HG03064 (cell line): ENCODE results near the gene ESR2.
"Not testable (repeated sequence)": the region's sequence is repeated elsewhere in the genome, so short reads cannot be mapped to it uniquely, and the experiment has no call there.

Experiments
- ATAC-seq: cut with Tn5 transposase; IDR thresholded peaks from one replicate; pipeline ENCODE4 v1.9.1; 2021; ENCODE audit warnings: low read depth; ENCODE audit not compliant: unreplicated experiment

Gene ESR2

DNA sequence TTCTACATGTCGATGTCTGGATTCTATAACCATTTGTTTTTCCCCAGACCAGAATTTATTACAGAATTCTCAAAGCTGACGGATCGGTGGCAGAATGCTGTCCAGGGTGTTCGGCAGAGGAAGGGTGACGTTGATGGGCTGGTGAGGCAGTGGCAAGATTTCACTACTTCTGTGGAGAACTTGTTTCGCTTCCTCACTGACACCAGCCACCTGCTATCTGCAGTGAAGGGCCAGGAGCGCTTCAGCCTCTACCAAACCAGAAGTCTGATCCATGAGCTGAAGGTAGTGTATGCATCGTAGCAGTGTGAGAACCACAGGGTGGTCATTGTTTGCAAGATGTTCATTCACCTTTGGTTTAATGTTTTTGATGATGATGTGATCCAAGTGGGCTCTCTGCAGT lies 124.0 kb downstream of the ESR2 start:
- ATAC-seq: no peak

DNA sequence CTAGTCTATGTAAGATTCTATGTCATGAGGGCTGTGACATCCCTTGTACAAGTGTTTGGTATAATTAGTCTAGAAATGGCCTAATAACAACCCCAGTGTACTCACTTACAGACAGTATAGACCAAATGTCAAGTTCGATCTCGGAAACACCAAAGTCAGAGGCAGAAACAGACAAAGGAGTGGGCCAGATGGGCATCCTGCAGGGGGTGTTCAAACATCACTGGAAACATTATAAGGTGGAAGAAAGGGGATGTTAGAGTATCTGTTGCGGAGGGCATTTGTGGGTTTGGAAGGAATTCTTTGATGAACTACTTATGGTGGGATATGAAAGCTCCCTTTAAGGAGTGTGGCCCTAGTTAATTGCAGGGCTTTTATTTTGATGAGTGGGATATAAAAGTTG lies 134.6 kb downstream of the ESR2 start:
- no peak for ATAC-seq

DNA sequence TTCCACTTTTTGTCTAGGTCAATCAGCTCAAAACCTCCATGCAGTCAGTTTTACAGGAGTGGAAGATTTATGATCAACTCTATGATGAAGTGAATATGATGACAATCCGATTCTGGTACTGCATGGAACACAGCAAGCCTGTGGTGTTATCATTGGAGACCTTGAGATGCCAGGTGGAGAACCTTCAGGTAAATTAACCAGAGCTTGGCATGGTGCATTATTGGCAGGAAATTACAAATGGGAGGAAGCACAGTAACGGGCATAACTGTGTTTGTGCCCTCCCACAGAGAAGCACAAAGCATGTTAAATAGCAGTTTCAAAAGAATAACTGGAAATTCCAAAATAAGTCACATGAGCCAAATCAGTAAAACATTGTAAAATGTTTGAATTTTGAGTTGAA lies 135.6 kb downstream of the ESR2 start:
- no peak for ATAC-seq

DNA sequence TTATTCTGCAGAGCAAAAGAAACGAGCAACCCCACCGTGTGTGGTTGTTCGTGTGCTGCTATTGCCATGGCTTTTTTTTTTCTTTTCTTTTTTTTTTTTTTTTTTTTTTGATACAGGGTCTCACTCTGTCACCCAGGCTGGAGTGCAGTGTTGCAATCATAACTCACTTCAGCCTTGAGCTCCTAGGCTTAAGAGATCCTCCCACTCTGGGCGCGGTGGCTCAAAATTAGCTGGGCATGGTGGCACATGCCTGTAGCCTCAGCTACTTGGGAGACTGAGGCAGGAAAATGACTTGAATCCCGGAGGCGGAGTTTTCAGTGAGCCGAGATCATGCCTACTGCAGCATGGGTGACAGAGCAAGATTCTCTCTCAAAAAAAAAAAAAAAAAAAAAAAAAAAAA lies 144.2 kb downstream of the ESR2 start:
- ATAC-seq: no peak

DNA sequence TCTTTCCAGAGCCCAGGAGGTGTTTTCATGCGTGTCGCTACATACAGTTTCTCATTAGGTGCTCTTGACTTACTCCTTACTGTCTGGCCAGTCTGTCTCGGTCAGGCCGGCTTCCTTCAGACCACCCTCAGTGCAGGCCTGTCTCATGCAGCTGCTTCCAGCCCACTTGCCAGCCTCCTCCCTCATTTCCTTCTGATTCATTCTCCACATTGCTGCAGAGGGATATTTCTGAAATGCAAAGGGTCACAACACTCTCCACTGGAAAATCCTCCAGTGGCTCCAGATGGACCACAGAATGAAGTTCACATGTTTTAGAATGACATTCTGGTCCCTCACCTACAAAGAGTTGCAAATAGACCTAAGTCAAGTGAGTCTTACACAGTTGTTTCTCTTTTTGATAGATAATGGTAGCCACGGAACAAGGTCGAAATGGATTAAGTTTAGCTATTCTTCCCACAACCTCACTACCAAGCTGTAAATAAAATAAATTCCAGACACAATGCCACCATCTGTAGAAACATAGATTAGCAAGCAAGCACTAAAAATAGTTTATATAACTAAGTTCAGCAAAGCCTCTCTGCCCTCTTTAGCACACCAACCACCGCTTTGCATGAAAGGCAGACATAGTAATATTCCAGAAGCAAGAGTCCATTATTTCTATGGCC lies 146.9 kb downstream of the ESR2 start:
- no peak for ATAC-seq

GRCh38 chr14:64137657-64138290 lies 156.4 kb downstream of the ESR2 start:
- ATAC-seq: no peak

DNA sequence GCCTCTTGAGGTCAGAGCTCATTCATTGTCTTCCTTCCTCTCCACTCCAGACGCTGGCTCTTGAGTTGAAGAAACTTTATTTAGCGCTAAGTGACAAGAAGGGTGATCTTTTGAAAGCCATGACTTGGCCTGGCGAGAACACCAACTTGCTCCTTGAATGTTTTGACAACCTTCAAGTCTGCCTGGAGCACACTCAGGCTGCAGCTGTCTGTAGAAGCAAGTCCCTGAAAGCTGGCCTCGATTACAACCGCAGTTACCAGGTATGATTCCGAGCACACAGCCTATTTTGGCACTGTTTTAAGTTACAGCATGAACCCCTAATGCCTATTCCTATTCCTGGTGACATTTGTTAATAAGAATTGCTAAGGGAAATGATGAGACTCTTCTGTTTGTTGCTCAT lies 167.6 kb downstream of the ESR2 start:
- no peak for ATAC-seq

DNA sequence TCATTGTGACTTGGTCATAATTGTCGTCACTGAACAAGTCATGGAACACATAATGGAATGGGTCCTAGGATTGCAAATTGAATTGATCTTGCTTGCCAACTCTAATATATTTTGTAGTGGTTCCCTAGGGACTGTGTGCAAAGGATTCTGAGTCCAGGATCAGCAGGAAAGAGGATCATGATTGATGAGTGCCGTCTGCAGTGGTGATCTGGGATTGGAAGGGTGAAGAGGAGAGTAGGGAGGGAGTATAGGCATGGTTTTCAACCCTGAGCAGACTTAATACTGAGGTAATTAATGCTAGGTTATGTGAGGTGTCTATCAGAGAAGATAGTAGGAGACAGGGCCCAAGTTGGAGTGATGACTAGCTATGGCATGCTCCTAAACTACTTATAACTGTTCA lies 168.9 kb downstream of the ESR2 start:
- ATAC-seq: no peak

DNA sequence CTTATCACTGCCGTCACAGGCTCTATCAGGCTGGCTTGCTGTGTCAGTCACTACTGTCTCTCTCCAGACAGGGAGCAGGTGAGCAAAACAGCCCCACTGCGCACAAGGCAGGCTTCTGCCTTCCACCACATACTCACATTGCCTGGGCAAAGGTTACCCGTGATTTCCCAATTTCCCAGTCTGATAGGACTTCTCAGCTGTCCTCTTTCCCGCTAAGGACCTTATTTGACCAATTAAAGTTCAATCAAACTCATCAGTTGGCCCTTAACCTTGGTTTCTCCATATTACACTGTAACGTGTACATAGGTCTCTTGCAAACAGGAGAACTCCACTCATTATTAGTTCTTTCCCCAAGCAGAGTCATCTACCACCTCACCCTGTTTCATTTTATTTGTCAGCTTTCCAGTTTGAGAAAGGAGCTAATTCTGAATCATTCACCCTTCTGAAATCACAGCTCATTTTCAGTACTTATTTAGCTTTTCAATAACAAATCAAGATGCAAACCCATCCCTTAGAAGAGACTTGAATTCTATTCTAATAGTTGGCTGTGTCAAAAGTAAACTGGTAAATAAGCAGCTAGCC lies 170.8 kb downstream of the ESR2 start:
- no peak for ATAC-seq

DNA sequence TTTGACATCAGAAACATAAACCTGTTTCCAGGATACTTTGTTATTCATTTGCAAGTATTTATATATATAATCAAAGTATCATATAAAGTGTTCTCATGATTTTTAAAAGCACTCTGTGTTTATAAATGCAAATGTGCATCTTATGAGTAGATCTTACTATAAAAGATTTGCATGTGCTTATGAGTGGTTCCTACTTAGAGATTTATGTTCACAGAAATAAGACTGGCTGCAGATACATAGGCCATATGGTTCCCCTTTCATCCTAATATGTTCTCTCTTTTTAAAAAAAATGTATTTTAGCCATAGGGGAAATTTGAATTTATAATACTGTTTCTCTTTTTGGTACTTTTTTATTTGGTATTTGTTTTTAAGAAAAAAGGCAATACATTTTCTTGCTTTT lies 174.2 kb downstream of the ESR2 start:
- no peak for ATAC-seq

DNA sequence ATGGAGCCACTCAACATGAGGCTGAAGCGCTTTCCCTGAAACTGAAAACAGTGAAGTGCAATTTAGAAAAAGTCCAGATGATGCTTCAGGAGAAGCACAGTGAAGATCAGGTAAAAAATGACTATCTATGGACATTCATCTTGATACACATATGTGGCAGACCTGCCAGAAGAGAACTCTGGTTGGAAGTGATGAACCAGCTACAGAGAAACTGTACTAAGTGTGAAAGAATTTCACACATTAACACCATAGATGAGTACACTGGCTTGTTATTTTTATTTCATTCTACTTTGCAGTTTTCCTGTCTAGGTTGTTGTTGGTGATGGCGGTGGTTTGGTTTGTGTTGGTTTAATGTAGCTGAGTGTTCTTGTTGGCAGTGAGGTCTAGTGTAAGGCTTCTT lies 174.7 kb downstream of the ESR2 start:
- no peak for ATAC-seq

DNA sequence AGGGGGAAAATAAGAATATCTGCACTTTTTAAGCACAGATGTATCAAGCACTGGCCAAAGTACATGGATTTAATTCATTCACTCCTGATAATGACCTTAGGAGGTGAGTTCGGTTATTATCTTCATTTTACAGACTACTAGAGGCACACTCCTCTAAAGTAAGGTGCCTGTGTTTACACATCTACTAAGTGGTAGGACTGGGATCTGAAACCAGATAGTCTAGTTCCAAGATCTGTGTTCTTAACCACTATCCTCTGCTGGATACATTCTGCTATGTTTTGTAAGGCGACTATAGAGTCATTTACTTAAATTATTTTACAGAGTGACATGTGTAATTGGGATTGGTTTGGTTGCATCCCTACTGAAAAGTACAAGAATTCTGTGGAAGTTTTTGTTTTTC lies 175.3 kb downstream of the ESR2 start:
- ATAC-seq: no peak

DNA sequence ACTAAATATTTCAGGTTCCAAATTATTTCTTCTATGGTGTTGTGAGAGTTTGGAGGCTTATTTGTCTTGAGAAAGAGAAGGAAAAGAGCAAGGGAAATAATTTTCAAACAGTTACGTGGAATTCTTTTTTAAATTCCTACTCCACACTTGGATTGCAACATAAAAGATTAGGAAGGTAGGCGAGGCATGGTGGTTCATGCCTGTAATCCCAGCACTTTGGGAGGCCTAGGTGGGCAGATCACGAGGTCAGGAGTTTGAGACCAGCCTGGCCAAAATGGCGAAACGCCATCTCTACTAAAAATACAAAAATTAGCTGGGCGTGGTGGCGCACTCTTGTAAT lies 175.8 kb downstream of the ESR2 start:
- ATAC-seq: not testable (repeated sequence)

- ATAC-seq: no peak
Measured at GRCh38 chr14:64117671-64118402, 176.3 kb downstream of the ESR2 start.

- ATAC-seq: no peak
Measured at GRCh38 chr14:64115401-64115800, 178.8 kb downstream of the ESR2 start.

DNA sequence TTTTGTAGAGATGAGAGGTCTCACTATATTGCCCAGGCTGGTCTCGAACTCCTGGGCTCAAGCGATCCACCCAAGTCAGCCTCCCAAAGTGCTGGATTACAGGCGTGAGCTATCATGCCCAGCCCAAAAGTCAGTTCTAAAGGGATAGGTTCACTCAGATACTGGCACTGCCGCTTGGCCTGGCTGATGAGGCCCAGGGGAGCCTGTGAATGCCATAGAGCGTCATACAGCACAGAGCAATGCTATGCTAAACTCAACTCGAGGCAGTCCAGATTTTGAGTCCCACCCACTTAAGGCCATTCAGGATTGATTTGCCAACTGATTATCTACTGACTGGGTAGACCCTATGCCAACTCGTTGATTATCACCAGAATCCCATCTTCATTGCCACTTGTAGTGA lies 179.4 kb downstream of the ESR2 start:
- no peak for ATAC-seq

- ATAC-seq: no peak
Measured at GRCh38 chr14:64114166-64114565, 180.0 kb downstream of the ESR2 start.

- no peak for ATAC-seq
Measured at GRCh38 chr14:64112867-64113678, 181.1 kb downstream of the ESR2 start.

- no peak for ATAC-seq
Measured at GRCh38 chr14:64110802-64111201, 183.4 kb downstream of the ESR2 start.

GRCh38 chr14:64109819-64110554 lies 184.2 kb downstream of the ESR2 start:
- ATAC-seq: no peak
